HUES48 (cell line): ENCODE results near the gene CFL1.
"Not testable (repeated sequence)": the region's sequence is repeated elsewhere in the genome, so short reads cannot be mapped to it uniquely, and the experiment has no call there.

ENCODE experiments used
- H3K27ac ChIP-seq: one replicate; pipeline ENCODE4 v1.7.0; 2013; ENCODE audit warnings: low read depth, low read length, inconsistent platforms
- H3K27me3 ChIP-seq: 2 replicates; pipeline ENCODE4 v1.6.1; 2013; ENCODE audit warnings: mild to moderate bottlenecking, low read length; ENCODE audit not compliant: control insufficient read depth, insufficient read depth
- H3K36me3 ChIP-seq: 2 replicates; pipeline ENCODE4 v1.6.1; 2013; ENCODE audit warnings: low read length; ENCODE audit not compliant: control insufficient read depth, insufficient read depth
- H3K4me1 ChIP-seq: 2 replicates; pipeline ENCODE4 v1.6.1; 2013; ENCODE audit warnings: mild to moderate bottlenecking, low read length; ENCODE audit not compliant: control insufficient read depth, insufficient read depth
- H3K4me3 ChIP-seq: 2 replicates; pipeline ENCODE4 v1.5.1; 2013; ENCODE audit warnings: mild to moderate bottlenecking, low read depth, low read length
- H3K9ac ChIP-seq: 2 replicates; pipeline ENCODE4 v1.6.1; 2013; ENCODE audit warnings: mild to moderate bottlenecking, low read depth, low read length, moderate library complexity
- H3K9me3 ChIP-seq: 2 replicates; pipeline ENCODE4 v1.6.1; 2013; ENCODE audit warnings: low read length; ENCODE audit not compliant: control insufficient read depth, insufficient read depth

CFL1 gene

DNA sequence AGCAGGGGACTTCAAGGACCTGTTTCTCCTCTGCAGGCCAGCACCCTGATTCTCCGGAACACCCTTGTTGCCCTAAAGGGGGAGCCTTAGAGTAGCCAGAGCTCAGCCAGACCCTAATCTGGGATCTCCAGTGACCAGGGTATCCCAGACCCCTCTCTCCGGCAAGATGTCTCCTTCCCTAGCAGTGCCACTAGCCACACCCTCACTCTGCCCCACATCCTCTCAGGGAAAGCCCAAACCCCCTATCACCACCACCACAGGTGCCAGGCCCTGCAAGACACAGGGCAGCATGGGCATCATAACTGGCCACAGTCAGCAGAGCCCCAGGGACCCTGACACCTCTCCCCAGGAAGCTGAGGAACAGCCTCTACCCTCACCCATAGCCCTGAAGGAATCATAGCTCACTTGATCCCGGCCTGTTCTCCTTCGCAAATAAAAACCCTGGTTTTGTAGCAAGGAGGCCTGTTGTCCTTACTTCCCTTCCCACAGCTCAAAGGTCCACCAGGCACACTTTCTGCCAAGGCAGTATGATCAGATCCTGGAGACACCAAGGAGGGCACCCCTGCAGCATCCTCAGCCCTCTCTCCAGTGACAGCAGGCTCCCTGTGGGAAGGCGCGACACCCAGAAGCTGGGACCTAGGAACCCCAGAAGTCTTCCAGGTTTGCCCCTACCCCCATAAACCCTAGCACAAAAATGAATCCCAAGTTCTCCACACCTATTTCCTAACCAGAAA is 4.6 kb downstream of the CFL1 start:
- Histone ChIP-seq H3K4me3 (no peak overlapping the region), H3K27me3 (no peaks in the 10 kb centered on the region), H3K4me1 (peaks cover 6% of the 10 kb centered on the region), H3K36me3 (peaks cover 36% of the 10 kb centered on the region), H3K9ac (no peak overlapping the region), H3K9me3 (0 out of 2 replicates have a peak, but pooled peaks cover 2% of the 10 kb centered on the region), H3K27ac (peak overlapping the region; percentile 22)

- Histone ChIP-seq H3K27ac (peak overlapping the region; percentile 3), H3K9ac (no peak overlapping the region), H3K4me3 (no peak overlapping the region), H3K9me3 (0 out of 2 replicates have a peak, but pooled peaks cover 2% of the 10 kb centered on the region), H3K4me1 (peaks cover 6% of the 10 kb centered on the region), H3K27me3 (no peaks in the 10 kb centered on the region), H3K36me3 (peaks cover 36% of the 10 kb centered on the region)
Measured at GRCh38 chr11:65852508-65853245, 5.3 kb downstream of the CFL1 start.

DNA sequence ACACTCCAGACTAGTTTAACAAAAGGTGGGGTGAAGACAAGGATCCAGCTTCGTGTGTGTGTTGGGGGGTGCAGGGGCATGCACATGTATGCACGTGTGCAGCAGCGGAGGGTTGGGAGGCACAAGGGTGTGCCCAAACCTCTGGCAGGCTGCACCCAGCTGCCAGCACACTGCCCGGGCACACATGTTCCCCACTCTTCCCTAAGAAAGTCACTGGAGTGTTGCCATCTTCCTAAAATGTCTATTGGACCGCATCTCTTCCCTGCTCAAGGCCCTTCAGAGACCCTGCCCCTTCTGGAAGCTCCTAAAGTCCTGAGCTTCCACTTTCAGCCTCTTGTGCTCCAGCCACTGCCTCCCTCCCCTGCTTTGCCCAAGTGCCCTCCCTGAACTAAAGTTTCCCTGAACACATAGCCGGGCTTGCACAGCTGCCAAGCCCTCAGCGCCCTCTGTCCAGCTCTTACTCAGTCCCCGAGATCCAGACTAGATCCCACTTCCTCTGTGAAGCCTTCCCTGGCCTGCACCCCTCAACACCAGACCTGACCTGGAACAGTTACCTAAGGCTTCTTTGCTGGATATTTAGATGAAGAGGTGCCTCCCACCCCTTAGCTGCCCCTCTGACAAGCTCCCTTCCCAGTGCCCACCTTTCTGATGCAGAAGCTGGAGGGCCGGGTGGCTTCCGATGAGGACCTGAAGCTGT is 6.0 kb downstream of the CFL1 start:
- Histone ChIP-seq H3K9me3 (0 out of 2 replicates have a peak, but pooled peaks cover 2% of the 10 kb centered on the region), H3K27me3 (no peaks in the 10 kb centered on the region), H3K9ac (no peak overlapping the region), H3K4me3 (no peak overlapping the region), H3K27ac (peak overlapping the region; percentile 52), H3K4me1 (peaks cover 6% of the 10 kb centered on the region), H3K36me3 (peaks cover 36% of the 10 kb centered on the region)

DNA sequence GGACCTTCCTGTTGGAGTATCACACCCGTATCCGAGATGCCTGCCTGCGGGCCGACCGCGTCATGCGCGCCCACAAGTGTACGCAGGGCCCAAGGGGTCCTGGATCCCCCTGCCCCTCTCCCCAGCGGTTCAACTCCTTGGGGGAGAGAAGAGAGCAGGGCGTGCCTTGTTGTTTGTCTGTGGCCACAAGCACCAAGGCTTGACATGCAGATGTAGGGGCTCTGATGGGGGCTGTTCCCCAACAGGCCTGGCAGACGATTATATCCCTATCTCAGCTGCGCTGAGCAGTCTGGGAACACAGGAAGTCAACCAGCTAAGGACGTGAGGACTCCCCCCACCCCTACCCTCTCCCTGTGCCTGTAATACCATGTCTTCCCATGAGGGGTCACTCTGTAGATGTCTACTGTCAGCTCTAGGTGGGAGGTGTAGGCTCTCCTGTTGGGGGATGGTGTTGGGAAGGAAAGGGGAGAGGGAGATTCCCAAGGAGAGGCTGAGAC is 6.8 kb downstream of the CFL1 start:
- Histone ChIP-seq H3K27ac (no peak overlapping the region), H3K9me3 (0 out of 2 replicates have a peak, but pooled peaks cover 2% of the 10 kb centered on the region), H3K9ac (no peak overlapping the region), H3K36me3 (peaks cover 32% of the 10 kb centered on the region), H3K4me3 (no peak overlapping the region), H3K4me1 (peaks cover 3% of the 10 kb centered on the region), H3K27me3 (no peaks in the 10 kb centered on the region)

GRCh38 chr11:65850217-65851082 is 7.5 kb downstream of the CFL1 start:
- H3K27me3 ChIP-seq: no peaks in the 10 kb centered on the region
- no peaks in the 10 kb centered on the region for H3K4me1 ChIP-seq
- 0 out of 2 replicates have a peak, but pooled peaks cover 2% of the 10 kb centered on the region for H3K9me3 ChIP-seq
- H3K9ac ChIP-seq: no peak overlapping the region
- H3K27ac ChIP-seq: no peak overlapping the region
- no peak overlapping the region for H3K4me3 ChIP-seq
- H3K36me3 ChIP-seq: peaks cover 26% of the 10 kb centered on the region

- no peak overlapping the region for H3K4me3 ChIP-seq
- H3K4me1 ChIP-seq: no peaks in the 10 kb centered on the region
- H3K9me3 ChIP-seq: 0 out of 2 replicates have a peak, but pooled peaks cover 2% of the 10 kb centered on the region
Measured at GRCh38 chr11:65849771-65850216, 8.2 kb downstream of the CFL1 start.

DNA sequence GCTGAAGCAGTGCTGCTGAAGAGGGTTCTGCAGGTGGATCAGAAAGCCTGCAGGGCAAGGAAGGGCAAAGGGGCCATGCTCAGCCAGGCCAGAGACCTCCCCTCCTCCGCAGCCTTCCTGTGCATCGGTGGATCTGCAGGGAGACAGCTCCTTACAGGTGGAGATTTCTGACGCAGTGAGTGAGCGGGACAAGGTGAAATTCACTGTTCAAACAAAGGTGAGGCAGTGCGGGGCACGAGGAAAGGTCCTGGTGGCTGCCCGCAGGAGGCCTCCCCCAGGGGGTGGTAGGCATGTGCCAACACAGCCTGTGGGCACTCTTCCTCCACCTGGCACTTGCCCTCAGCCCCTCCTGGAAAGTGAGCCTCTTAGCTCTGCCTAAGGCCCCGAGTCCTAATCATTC is 8.6 kb downstream of the CFL1 start:
- Histone ChIP-seq H3K4me1 (no peaks in the 10 kb centered on the region), H3K27ac (no peak overlapping the region), H3K36me3 (peaks cover 15% of the 10 kb centered on the region), H3K27me3 (no peaks in the 10 kb centered on the region), H3K9ac (no peak overlapping the region), H3K9me3 (0 out of 2 replicates have a peak, but pooled peaks cover 2% of the 10 kb centered on the region), H3K4me3 (no peak overlapping the region)

More at GRCh38 chr11:65849771-65850216, 8.2 kb downstream of the CFL1 start:
- H3K36me3 ChIP-seq: peaks cover 19% of the 10 kb centered on the region
- H3K27me3 ChIP-seq: no peaks in the 10 kb centered on the region
- H3K27ac ChIP-seq: no peak overlapping the region
- no peak overlapping the region for H3K9ac ChIP-seq

DNA sequence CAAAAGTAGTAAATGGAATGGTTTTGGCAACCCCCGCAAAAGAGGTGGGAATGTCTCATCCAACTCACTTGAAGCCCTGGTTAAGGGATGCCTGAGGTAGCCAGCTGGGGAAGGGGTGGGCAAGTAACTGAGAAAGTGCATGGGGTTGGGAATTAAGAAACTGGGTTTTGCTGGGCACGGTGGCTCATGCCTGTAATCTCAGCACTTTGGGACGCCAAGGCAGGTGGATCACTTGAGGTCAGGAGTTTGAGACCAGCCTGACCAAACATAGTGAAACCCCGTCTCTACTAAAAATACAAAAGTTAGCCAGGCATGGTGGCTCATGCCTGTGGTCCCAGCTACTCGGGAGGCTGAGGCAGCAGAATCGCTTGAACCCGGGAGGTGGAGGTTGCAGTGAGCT is 9.3 kb downstream of the CFL1 start:
- not testable (repeated sequence) for H3K27me3 ChIP-seq, H3K4me1 ChIP-seq, H3K36me3 ChIP-seq, H3K4me3 ChIP-seq, H3K9me3 ChIP-seq, H3K27ac ChIP-seq, H3K9ac ChIP-seq

DNA sequence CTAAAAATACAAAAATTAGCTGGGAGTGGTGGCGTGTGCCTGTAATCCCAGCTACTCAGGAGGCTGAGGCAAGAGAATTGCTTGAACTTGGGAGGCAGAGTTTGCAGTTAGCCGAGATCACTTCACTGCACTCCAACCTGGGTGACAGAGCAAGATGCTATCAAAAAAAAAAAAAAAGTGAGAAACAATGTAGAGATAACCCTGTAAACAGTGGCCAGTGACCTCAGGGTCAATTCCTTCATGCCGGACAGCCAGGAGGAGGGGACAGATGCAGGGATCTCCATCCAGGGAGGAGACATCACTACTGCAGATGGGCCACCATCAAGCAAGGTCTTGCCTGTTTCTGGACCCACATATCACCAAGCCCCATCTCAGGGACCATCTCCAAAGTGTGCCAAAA is 10.2 kb downstream of the CFL1 start:
- Histone ChIP-seq H3K27me3 (no peaks in the 10 kb centered on the region), H3K36me3 (no peaks in the 10 kb centered on the region; the same call in 1 of the 2 replicates), H3K4me1 (no peaks in the 10 kb centered on the region), H3K9me3 (0 out of 2 replicates have a peak, but pooled peaks cover 2% of the 10 kb centered on the region), H3K27ac (no peak overlapping the region), H3K4me3 (no peak overlapping the region), H3K9ac (no peak overlapping the region)

DNA sequence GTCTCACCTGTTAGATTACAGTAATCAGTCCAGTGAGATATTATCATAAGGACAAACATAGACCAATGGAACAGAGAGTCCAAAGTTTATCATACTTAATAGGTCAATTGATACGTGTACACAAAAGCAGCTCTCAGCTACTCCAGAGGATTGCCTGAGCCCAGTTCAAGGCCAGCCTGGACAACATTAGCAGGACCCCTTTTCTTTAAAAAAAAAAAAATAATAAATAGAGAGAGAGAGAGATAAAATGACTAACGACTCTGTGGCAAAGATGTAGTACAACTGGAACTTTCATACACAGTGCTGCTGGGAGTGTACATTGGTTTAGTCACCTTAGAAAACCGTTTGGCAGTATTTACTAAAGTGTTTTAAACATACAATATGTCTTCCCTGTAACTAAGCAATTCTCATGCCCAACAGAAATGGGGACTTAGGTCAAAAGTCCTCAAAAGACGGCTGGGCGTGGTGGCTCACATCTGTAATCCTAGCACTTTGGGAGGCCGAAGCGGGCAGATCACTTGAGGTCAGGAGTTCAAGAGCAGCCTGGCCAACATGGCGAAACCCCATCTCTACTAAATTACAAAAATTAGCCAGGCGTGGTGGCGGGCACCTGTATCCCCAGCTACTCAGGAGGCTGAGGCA is 13.6 kb downstream of the CFL1 start:
- Histone ChIP-seq H3K36me3 (no peaks in the 10 kb centered on the region), H3K9ac (no peak overlapping the region), H3K27ac (no peak overlapping the region), H3K4me1 (no peaks in the 10 kb centered on the region), H3K9me3 (no peaks in the 10 kb centered on the region), H3K4me3 (no peak overlapping the region), H3K27me3 (no peaks in the 10 kb centered on the region)
